ENCODE data around the gene PDE8B. TPM values are rescaled to one million over a fixed set of nuclear protein-coding genes. Genes with fewer than 3 reads are reported as not detected.

The PDE8B gene
- total RNA-seq, 4 donors from 2014 or later, result 0.79 to 2.7 (median 1.4) TPM; not detected in 1

DNA sequence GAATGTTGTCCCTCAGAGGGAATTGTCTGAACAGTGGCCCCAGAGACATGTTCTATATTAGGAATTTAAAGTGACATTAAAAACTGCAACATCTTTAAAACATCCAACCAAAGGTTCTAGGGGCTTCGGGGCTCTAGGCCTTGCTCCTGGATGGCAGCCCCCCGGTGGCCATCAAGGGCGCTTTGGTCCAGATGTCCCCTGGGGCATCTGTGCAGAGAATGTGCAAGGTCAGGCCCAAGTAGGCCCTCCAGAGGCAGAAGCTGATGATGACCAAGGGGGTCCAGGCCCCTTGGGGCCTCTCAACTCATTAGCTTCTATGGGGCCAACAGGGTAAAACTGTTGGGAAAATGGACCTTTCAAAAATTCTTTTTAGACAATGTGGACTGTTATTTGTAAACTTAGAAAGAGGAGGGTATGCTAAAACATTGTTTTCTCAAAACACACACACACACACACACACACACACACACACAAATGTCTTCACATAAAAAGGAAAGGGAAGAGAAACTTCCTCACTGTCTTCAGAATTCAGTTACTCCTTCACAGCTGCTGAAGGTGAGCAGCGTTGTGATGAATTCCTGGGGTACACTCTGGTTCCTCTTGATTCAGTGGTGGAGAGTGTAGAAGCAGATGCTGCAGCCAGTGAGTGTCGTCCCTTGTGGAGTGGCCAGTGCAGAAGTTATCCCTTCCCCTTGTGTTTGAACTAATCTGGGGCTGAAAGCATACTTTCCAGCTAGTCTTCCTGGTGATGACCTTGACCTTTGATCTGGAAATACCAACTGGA lies 156.4 kb downstream of the PDE8B start:
- WGBS, 2 donors, result 71 to 76% methylated on average over 2 to 5 of the region's 5 CpGs
- no peaks in the 10 kb centered on the region for H3K27me3 ChIP-seq
- no peaks in the 10 kb centered on the region for H3K36me3 ChIP-seq
- H3K27ac ChIP-seq, result no peak overlapping the region
- TF ChIP-seq, protein P1, sequence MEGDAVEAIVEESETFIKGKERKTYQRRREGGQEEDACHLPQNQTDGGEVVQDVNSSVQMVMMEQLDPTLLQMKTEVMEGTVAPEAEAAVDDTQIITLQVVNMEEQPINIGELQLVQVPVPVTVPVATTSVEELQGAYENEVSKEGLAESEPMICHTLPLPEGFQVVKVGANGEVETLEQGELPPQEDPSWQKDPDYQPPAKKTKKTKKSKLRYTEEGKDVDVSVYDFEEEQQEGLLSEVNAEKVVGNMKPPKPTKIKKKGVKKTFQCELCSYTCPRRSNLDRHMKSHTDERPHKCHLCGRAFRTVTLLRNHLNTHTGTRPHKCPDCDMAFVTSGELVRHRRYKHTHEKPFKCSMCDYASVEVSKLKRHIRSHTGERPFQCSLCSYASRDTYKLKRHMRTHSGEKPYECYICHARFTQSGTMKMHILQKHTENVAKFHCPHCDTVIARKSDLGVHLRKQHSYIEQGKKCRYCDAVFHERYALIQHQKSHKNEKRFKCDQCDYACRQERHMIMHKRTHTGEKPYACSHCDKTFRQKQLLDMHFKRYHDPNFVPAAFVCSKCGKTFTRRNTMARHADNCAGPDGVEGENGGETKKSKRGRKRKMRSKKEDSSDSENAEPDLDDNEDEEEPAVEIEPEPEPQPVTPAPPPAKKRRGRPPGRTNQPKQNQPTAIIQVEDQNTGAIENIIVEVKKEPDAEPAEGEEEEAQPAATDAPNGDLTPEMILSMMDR (IDR thresholded peaks at IDR 0.05), result no peak
- TF ChIP-seq POLR2A (IDR thresholded peaks at IDR 0.05), result no peak
- no peaks in the 10 kb centered on the region for H3K9me3 ChIP-seq
- H3K4me3 ChIP-seq, result no peak overlapping the region
- intact Hi-C loops (cut with DNase I), result no loop called here
- H3K4me1 ChIP-seq, result peaks cover 0 to 6% (median 0%) of the 10 kb centered on the region in 3 donors
- DNase-seq, result no peak

DNA sequence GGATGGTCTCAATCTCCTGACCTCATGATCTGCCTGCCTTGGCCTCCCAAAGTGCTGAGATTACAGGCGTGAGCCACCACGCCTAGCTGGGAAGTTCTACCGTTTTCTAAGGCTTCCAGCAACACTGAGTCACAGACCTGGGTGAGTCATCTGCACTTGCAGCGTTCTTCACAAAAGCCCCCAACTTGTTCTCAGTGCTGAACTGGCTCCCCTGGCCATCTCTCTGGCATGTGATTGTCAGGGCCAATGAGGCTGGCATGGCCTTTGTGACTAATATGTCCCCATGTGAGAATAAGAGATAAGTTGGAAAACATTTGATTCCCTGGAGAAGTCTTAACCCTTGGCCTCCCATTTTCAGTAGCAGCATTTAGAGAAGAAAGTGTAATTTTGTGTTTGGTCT lies 157.3 kb downstream of the PDE8B start:
- no peaks in the 10 kb centered on the region for H3K27me3 ChIP-seq
- no peak for DNase-seq
- H3K4me3 ChIP-seq, result no peak overlapping the region
- H3K27ac ChIP-seq, result no peak overlapping the region
- H3K4me1 ChIP-seq, result peaks cover 0 to 6% (median 0%) of the 10 kb centered on the region in 3 donors
- intact Hi-C loops (cut with DNase I), result no loop called here
- TF ChIP-seq POLR2A (IDR thresholded peaks at IDR 0.05), result no peak
- TF ChIP-seq, protein P1 (IDR thresholded peaks at IDR 0.05), result no peak
- H3K36me3 ChIP-seq, result no peaks in the 10 kb centered on the region
- WGBS, 2 donors, result 40% methylated on average over 4 of the region's 4 CpGs; no CpG with 5 or more reads in 1 of the 2 donors
- H3K9me3 ChIP-seq, result no peaks in the 10 kb centered on the region

DNA sequence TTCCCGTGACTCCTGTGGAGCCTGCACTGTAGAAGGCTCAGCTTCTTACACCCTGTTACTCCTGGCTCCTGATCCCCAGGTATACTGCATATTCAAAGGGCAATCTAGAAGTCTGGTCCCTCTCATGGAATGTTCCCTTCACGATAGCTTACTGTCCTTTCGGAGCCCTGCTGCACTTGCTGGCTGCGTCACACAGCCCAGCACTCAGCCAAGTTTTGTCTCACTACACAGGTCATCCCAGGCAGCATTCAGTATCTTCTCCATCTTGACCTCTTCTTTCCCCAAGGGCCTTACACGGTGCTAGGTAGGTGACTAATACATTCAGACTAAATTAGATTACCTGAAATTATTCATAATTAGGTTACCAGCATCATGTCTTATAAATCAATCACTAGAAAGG lies 157.9 kb downstream of the PDE8B start:
- no peak overlapping the region for H3K27ac ChIP-seq
- TF ChIP-seq POLR2A (IDR thresholded peaks at IDR 0.05), result no peak
- TF ChIP-seq, protein P1 (IDR thresholded peaks at IDR 0.05), result no peak
- H3K9me3 ChIP-seq, result no peaks in the 10 kb centered on the region
- H3K4me3 ChIP-seq, result no peak overlapping the region
- H3K36me3 ChIP-seq, result no peaks in the 10 kb centered on the region
- WGBS, 2 donors, result 83 to 85% methylated on average over 5 of the region's 5 CpGs
- no peaks in the 10 kb centered on the region for H3K27me3 ChIP-seq
- no peak for DNase-seq
- intact Hi-C loops (cut with DNase I), result no loop called here
- H3K4me1 ChIP-seq, result peaks cover 0 to 6% (median 0%) of the 10 kb centered on the region in 3 donors

DNA sequence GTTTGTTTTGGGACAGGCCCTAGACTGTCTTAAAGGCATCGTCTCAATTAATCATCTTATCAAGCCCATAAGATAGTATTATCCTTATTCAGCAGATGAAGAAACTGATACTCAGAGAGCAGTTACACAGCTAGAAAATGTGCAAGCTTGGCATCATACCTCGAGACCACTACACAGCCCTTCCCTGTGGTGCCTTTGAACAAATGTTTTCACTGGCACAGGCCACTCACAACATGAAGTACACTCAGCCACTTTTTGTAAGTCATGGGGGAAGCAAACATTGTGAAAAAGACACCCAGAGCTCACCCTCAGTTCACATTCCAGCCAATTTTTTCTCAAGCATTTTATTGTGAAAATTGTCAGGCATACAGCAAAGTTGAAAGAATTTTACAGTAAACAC lies 159.1 kb downstream of the PDE8B start:
- Histone ChIP-seq H3K27me3 (no peaks in the 10 kb centered on the region), H3K4me3 (no peak overlapping the region), H3K4me1 (peaks cover 0 to 6% (median 0%) of the 10 kb centered on the region in 3 donors), H3K27ac (no peak overlapping the region), H3K36me3 (no peaks in the 10 kb centered on the region), H3K9me3 (no peaks in the 10 kb centered on the region)
- 75 to 81% methylated on average over 2 of the region's 2 CpGs for WGBS, 2 donors
- intact Hi-C loops (cut with DNase I), result no loop called here
- DNase-seq, result no peak
- TF ChIP-seq, protein P1 (IDR thresholded peaks at IDR 0.05), result no peak
- TF ChIP-seq POLR2A (IDR thresholded peaks at IDR 0.05), result no peak

DNA sequence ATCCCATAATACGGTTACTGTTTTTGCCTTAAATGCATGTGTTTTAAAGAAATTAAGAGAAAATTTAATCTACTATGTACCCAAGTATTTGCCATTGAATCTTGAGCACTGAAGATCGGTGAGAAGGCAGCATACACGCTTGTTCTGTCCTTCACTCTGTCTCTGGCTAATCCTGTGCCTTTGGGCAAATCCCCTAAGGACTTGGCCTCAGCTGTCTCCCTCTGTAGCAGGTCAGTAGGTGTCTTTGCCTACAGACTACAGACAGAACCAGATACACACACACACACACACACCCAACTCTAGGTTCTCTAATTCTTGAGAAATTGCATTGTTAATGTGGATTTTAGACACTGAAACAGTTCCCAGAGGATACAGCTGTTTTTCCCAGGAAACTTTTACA lies 164.2 kb downstream of the PDE8B start:
- Histone ChIP-seq H3K36me3 (no peaks in the 10 kb centered on the region), H3K27me3 (peaks cover 0 to 4% (median 0%) of the 10 kb centered on the region in 4 donors), H3K4me3 (no peak overlapping the region), H3K27ac (no peak overlapping the region), H3K9me3 (no peaks in the 10 kb centered on the region), H3K4me1 (peaks cover 0 to 27% (median 0%) of the 10 kb centered on the region in 3 donors)
- DNase-seq, result no peak
- 89 to 96% methylated on average over 3 of the region's 3 CpGs for WGBS, 2 donors
- no peak for TF ChIP-seq POLR2A (IDR thresholded peaks at IDR 0.05)
- TF ChIP-seq, protein P1 (IDR thresholded peaks at IDR 0.05), result no peak
- intact Hi-C loops (cut with DNase I), result no loop called here

All from esophagus squamous epithelium (tissue), 5 donors.